IPS-18c (cell line): Measurements from ENCODE around the gene HDC.
A peak's percentile ranks its signal among the peaks of the same experiment; 100 is the strongest.

Source experiments
- H3K4me3 ChIP-seq: 2 replicates; pipeline ENCODE4 v1.7.0; 2013; ENCODE audit warnings: low read depth, mild to moderate bottlenecking, low read length, moderate library complexity; ENCODE audit not compliant: insufficient read depth
- H3K9me3 ChIP-seq: one replicate; pipeline ENCODE4 v1.6.1; 2013; ENCODE audit warnings: mild to moderate bottlenecking, low read length, moderate library complexity; ENCODE audit not compliant: control insufficient read depth, insufficient read depth

HDC gene

DNA sequence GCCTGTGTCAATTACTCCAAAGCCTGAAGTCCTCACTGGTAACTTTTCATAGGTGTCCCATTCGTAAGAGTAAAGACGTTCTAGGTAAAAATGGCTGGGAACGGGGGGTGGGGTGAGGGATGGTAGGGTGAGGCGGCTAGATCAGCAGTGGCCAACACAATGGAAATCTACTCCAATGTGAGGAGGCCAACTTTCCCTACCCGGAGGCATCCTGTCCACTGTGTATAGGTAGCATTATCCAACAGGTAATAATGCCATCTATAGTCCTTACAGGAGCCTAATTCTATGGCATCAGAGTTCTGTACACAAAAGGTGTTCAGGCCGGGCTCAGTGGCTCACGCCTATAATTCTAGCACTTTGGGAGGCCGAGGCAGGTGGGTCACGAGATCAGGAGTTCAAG lies 29.1 kb downstream of the HDC start:
- Histone ChIP-seq H3K4me3 (no peak overlapping the region), H3K9me3 (no peaks in the 10 kb centered on the region)

DNA sequence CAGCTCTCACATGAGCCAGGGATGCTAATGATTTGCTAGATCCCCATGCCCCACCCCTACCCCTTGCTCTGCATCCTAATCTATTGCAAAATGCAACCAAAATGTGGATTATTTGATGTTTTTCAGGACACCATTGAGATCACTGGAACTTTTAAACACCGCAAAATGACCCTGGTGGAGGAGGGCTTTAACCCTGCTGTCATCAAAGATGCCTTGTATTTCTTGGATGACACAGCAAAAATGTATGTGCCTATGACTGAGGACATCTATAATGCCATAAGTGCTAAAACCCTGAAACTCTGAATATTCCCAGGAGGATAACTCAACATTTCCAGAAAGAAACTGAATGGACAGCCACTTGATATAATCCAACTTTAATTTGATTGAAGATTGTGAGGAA lies 29.7 kb downstream of the HDC start:
- Histone ChIP-seq H3K9me3 (no peaks in the 10 kb centered on the region), H3K4me3 (no peak overlapping the region)

DNA sequence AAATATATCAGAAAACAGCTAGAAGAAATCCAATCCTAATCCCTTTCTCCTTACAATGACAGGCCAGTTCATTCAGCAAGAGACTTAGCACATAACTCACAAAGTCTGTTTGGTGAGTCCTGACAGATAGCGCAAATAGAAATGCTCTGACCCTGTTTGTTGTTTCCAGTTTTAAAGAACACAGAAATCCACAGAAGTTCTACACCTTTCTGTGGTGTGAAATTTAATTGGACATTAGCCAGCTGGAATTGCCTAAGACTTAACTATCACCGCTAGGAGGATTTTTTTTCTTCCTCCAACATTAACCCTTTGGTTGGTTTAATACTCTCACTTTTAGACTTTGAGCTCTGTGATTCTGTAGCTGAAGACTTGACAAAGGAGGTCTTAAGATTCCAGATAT lies 30.8 kb downstream of the HDC start:
- Histone ChIP-seq H3K9me3 (no peaks in the 10 kb centered on the region), H3K4me3 (no peak overlapping the region)

DNA sequence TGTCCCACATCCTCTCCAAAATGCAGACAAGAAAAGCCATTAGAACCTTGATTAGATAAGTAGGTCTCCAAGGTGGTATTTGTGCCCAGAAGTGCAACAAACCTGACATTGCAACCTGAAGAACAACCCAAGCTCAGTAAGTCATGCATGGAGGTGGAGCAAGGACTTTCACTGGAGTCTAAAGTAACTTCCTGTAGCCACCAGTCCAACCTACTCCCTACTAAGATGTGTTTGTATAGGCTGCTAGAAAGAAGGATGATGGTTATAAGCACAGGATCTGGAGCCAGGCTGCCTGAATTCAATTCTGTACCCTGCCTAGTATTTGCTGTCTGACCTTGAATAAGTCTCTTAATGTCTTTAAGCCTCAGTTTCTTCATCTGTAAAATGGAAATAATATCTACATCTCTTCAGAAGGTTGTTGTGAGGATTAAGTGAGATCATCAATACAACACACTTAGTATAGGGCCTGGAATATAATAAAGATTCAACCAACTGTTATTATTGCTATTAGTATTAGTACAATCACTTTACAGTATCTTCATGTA lies 32.3 kb downstream of the HDC start:
- H3K4me3 ChIP-seq = no peak overlapping the region
- no peaks in the 10 kb centered on the region for H3K9me3 ChIP-seq

DNA sequence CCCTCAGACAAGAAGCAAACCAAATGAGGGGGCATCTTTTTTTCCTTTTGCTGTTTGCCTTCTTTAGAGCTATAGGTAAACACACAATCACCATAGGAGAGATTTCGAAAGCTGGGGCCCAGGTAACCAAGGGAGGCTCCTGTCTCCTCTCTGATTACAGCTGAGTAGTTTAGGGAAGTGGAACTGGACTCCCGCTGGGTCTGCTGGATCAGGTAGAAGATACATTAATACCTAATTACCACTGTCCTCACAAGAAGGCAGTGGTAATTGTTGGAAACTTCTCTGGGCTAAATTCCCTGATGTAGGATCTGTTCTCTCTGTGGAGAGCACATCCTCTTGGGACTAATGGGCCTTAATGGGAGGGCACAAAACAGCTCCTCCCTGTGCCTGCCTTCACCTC lies 32.7 kb downstream of the HDC start:
- Histone ChIP-seq H3K4me3 (no peak overlapping the region), H3K9me3 (no peaks in the 10 kb centered on the region)

DNA sequence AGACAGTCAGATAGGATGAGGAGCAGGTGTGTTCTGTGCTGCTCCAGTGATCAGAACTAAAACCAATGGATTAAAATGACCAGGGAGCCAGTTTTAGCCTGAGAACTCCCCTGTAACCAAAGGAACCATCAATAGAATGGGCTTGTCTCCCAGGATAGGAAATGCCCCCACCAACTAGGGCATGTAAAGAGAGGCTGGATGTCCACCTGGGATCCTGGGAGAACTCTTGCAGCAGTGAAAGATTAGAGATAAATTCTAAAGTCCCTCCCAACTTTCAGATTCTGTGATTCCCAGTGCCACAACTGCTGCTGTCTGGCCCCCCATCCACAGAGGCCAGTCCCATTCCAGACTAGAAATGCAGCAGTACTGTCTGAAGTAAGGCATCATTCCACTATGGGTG lies 33.8 kb downstream of the HDC start:
- H3K4me3 ChIP-seq = no peak overlapping the region
- no peaks in the 10 kb centered on the region for H3K9me3 ChIP-seq

DNA sequence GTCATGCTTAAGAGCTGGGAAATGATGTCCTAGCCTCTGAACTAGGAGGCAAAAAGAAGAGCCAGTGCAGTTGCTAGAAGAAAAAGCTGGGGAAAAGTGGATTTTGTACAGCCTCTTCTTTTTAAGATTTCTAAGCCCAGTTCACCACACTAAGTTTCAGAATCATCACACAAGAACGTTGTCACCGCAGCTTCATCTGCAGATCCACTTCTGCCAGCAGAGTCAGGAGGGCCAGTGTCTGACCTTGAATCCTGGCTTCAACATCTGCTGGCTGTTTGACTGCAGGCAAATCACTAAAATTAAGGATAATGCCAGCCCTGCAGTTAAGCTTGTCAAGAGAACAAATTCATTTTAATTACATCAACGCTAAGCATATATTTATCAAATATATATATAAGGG lies 36.2 kb downstream of the HDC start:
- Histone ChIP-seq H3K4me3 (no peak overlapping the region), H3K9me3 (no peaks in the 10 kb centered on the region)

DNA sequence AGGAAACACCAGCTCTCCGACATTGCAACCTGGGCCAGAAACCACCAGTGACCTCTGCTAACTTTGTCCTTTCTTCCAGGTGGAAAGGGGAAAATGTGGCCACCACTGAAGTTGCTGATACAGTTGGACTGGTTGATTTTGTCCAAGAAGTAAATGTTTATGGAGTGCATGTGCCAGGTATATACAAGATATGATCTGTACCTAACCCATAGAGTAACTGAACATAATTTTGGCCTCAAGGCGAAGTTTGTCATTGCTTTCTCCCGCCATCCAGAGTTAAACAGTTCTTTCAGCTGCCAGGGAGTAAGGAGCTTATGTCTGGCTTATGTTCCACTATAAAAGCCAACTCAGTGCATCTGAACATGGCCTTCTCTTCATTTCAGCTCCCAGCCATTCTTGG lies 36.7 kb downstream of the HDC start:
- Histone ChIP-seq H3K4me3 (no peak overlapping the region), H3K9me3 (no peaks in the 10 kb centered on the region)

DNA sequence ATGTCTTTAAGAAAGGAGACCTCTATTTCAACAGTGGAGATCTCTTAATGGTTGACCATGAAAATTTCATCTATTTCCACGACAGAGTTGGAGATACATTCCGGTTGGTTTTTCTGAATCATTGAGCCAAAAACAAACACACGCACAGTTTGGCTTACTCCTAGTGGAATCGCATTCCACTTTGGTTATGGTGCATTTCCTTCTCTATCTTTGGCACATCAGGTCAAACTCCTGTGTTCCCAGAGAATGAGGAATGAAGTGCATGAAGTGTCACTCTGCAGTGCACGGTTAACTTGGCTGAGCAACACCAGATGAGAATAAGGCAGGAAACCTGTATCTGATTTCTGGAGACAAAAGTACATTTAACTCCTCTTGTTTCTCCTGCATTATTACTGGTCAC lies 38.5 kb downstream of the HDC start:
- no peak overlapping the region for H3K4me3 ChIP-seq
- no peaks in the 10 kb centered on the region for H3K9me3 ChIP-seq

DNA sequence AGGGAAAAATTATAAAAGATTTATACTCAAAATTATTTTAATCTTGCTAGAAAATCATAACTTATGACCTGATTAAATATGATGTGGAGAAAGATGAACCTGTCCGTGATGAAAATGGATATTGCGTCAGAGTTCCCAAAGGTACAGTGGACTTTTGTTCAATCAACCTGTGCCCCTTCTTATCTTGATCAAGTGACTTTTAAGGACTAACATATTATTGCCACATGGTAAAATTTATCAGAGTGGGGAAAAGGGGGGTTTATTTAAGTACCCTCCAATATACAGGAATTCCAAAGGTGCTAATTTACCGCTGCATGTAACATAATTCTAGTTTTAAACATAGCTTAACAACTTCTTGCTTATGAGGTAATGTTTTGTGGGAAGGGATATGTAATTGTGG lies 39.6 kb downstream of the HDC start:
- Histone ChIP-seq H3K4me3 (no peak overlapping the region), H3K9me3 (no peaks in the 10 kb centered on the region)

DNA sequence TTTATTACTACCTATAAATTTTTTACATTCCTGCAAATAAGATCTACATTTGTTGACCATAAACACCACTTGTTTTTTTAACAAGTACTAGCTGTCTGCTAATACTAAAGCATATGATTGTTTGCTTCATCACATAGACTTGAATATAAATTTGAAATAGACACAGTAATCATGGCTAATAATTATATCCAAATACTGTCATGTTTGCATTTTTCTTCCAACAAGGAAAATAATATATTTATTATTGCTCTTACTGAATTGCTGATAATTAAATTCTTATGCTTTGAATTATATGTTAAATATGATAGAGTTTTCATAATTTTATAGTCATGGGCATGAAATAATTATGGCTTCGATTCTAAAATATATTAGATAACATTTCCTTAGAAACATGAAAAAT lies 40.5 kb downstream of the HDC start:
- no peak overlapping the region for H3K4me3 ChIP-seq
- no peaks in the 10 kb centered on the region for H3K9me3 ChIP-seq

DNA sequence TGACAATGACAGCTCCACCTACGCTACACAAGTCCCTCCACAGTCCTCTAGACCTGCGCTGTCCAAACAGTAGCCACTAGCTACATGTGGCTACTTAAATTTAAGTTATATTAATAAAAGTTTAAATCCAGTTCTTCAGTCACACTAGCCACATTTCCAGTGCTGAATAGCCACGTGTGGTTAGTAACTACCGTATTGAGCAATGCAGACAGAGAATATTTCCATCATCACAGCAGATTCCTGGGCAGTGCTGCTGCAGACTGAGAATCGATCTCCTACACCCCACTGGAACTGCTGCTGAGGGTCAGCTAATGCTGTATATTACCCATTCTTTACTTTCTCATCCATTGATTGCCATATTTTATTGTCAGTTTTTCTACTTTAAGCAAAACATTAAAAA lies 40.9 kb downstream of the HDC start:
- H3K9me3 ChIP-seq = no peaks in the 10 kb centered on the region
- no peak overlapping the region for H3K4me3 ChIP-seq

DNA sequence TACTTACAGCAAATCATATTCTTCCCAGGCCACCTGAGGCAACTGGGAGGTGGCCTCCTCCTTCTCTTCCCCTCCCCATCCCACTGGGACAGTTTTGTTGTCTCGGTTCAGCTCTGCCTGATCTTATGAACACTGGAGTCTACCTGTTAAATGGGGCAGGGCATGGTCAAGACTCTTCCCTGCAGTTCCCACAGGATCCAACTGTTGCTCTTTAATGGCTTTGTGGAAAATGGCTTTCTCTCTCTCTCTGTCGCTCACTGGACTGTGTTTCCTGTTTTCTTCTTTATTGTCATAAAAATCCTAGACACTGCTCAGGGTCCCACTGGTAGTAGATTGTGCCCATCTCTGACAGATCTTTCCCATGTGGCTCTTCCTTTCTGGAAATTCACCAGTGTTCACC lies 43.3 kb downstream of the HDC start:
- Histone ChIP-seq H3K4me3 (no peak overlapping the region), H3K9me3 (no peaks in the 10 kb centered on the region)

DNA sequence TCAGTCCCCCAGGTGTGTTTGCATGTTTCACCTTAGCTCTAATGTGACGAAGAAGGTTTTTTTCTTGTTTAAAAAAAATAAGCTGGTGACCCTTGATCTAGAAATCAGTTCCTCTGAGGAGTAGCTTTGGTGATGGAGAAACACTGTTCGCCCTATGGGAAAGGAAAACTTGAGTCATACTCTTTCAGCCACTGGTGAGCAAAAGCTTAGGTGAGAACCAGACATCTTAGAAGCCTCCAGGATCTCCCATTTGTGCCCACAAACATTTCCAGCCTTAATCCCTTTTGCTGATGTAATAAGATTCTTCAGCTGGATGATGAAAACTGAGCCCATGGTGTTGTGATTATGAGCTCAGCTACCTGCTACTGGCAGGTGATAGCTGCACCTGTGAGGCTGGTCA lies 45.7 kb downstream of the HDC start:
- Histone ChIP-seq H3K4me3 (no peak overlapping the region), H3K9me3 (no peaks in the 10 kb centered on the region)

DNA sequence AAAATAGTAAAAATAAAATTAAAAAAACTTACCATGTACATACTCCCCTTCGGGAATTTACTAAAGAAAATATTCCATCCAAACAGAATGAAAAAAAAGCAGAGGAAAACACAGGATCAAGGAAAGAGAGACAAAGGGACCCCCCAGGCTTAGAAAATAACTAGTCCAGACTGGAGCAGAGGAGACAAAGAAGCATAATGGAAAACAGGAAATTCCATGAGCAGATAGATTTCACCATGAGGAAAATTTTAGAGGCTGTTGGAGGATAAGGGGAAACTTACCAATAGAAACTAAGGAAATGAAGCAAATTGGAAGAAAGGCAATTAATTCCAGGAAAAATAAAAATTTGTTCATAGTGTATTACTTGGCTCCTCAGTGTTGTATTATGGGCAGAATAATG lies 46.8 kb downstream of the HDC start:
- Histone ChIP-seq H3K4me3 (no peak overlapping the region), H3K9me3 (no peaks in the 10 kb centered on the region)

DNA sequence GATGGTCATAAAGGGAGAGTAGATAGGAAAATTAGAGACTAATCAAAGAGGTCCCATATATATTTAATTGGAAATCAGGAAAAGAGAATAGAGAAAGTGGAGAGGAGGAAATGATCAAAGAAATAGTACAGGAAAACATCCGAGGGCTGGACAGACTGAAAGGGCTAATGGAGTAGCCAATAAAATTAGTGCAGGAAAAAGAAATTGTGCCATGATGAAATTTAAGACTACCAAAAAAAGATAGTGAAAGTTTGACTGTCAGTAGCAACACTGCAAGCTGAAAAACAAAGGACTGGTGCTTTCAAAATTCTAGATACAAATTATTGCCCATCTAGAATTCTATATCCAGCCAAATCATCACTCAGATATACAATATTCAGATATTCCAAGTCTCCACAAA lies 47.2 kb downstream of the HDC start:
- no peaks in the 10 kb centered on the region for H3K9me3 ChIP-seq
- no peak overlapping the region for H3K4me3 ChIP-seq

DNA sequence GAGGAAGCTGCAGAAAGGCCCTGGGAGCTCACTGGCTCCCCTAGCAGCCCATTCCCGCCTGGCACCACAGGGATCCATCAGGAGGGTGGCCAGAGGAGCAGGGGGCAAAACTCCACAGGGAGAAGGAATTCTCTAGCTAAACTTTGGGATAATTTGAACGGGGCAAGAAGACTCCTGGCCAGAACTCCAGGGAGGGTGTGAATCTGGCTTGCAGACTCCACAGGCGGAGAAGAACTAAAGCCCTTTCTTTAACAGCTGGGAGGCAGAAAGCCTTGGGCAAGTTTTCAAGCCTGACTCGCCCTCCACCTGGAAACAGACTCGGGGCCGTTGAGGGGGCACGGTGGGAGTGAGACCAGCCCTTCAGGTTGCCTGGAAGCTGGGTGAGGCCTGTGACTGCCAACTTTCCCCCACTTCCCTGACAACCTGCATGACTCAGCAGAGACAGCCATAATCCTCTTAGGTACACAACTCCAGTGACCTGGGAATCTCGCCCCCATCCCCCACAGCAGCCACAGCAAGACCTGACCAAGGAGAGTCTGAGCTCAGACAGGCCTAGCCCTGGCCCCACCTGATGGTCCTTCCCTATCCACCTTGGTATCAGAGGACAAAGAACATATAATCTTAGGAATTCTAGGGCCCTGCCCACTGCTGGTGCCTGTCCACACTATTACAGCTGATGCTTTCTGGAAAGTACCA lies 54.9 kb downstream of the HDC start:
- Histone ChIP-seq H3K9me3 (no peaks in the 10 kb centered on the region), H3K4me3 (0 out of 2 replicates have a peak overlapping the region, but pooled peaks have one; percentile 5)

DNA sequence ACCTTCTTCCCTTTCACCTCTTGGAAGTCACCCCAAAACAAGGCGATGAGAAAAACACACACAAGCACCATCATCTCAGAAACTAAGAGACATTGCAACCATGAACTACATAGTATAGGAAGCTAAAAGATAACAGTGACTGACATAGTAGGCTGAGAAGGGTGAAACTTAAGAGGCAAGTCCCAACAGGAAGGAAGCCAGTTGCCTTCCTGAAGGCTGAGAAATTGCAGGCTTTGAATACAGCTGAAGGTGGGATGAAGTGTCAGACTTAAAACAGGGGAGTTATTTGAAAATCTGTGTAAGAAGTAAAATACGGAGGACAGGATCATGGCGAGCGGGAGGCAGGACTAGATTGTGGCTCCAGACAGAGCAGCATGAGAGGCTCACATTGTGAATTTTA lies 55.7 kb downstream of the HDC start:
- no peaks in the 10 kb centered on the region for H3K9me3 ChIP-seq
- H3K4me3 ChIP-seq = no peak overlapping the region

DNA sequence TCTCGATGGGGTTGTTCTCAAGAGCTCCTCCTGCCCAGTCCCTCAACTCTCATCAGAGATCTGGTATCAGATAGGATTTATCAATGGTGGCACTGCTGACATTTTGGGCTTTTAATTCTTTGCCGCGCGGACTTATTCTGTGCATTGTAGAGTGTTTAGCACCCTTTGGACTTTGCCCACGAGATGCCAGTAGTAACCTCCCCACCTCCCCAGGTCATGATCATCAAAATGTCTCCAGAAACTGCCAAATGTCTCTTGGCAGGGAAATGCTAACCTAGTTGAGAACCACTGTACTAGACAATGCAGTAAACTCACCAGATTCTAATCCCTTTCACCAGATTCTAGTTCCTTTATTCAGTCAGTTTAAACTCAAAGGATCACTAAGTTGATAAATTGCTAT lies 59.5 kb downstream of the HDC start:
- H3K9me3 ChIP-seq = no peaks in the 10 kb centered on the region
- H3K4me3 ChIP-seq = no peak overlapping the region
